Loucy (cell line): ENCODE results near the gene NUP188.
A peak's percentile ranks its signal among the peaks of the same experiment; 100 is the strongest.

ENCODE experiments used
- H2AFZ ChIP-seq: fragments of 200-600 bp; sonication (generic); 2 replicates; pipeline ENCODE4 v1.6.0; 2016; ENCODE audit warnings: antibody characterized with exemption, mild to moderate bottlenecking, low read length, moderate library complexity
- H3F3A ChIP-seq: fragments of 200-600 bp; 2 replicates; pipeline ENCODE4 v1.6.0; 2016; ENCODE audit warnings: antibody characterized with exemption, low read depth, mild to moderate bottlenecking
- H3K27me3 ChIP-seq: fragments of 200-600 bp; sonication (generic); 2 replicates; pipeline ENCODE4 v1.6.1; 2014; ENCODE audit warnings: low read length, mild to moderate bottlenecking; ENCODE audit not compliant: insufficient read depth, poor library complexity, severe bottlenecking
- H3K36me3 ChIP-seq: fragments of 200-600 bp; sonication (generic); 2 replicates; pipeline ENCODE4 v1.6.1; 2016; ENCODE audit warnings: low read length; ENCODE audit not compliant: insufficient read depth
- H3K4me1 ChIP-seq: fragments of 200-600 bp; sonication (generic); 2 replicates; pipeline ENCODE4 v1.5.1; 2014; ENCODE audit warnings: low read length, mild to moderate bottlenecking; ENCODE audit not compliant: insufficient read depth, poor library complexity, severe bottlenecking
- H3K4me2 ChIP-seq: fragments of 200-600 bp; sonication (generic); 2 replicates; pipeline ENCODE4 v1.6.0; 2014; ENCODE audit warnings: antibody characterized with exemption, low read length, low read depth, mild to moderate bottlenecking; ENCODE audit not compliant: poor library complexity, severe bottlenecking
- H3K4me3 ChIP-seq: fragments of 200-600 bp; sonication (generic); 2 replicates; pipeline ENCODE4 v1.5.1; 2014; ENCODE audit warnings: low read length, mild to moderate bottlenecking, mixed read lengths; ENCODE audit not compliant: poor library complexity, severe bottlenecking
- H3K79me2 ChIP-seq: fragments of 200-600 bp; sonication (generic); 2 replicates; pipeline ENCODE4 v1.6.1; 2014; ENCODE audit warnings: low read length; ENCODE audit not compliant: insufficient read depth
- H3K9ac ChIP-seq: fragments of 200-600 bp; sonication (generic); 2 replicates; pipeline ENCODE4 v1.6.0; 2014; ENCODE audit warnings: mild to moderate bottlenecking, low read depth, low read length, moderate library complexity; ENCODE audit not compliant: poor library complexity, severe bottlenecking
- H3K9me2 ChIP-seq: fragments of 200-600 bp; sonication (generic); replicated peaks from 2 replicates; pipeline ENCODE4 v1.6.1; 2016; ENCODE audit warnings: low read depth, low read length, mixed read lengths
- H3K9me3 ChIP-seq: fragments of 200-600 bp; sonication (generic); 2 replicates; pipeline ENCODE4 v1.6.1; 2014; ENCODE audit warnings: mild to moderate bottlenecking, antibody characterized with exemption, low read length, low read depth; ENCODE audit not compliant: insufficient read depth
- H4K20me1 ChIP-seq: fragments of 200-600 bp; sonication (generic); 2 replicates; pipeline ENCODE4 v1.6.0; 2014; ENCODE audit warnings: antibody characterized with exemption, low read length, mild to moderate bottlenecking; ENCODE audit not compliant: insufficient read depth, poor library complexity, severe bottlenecking
- EZH2phosphoT487 ChIP-seq: fragments of 200-600 bp; IDR thresholded peaks from 2 replicates; pipeline ENCODE4 v1.6.1; 2018; ENCODE audit warnings: antibody characterized with exemption, mild to moderate bottlenecking, moderate library complexity, borderline replicate concordance
- TF ChIP-seq, protein P1 (sequence below): fragments of 200-600 bp; sonication (generic); conservative IDR thresholded peaks from 2 replicates; pipeline ENCODE4 v1.5.1; 2014; ENCODE audit warnings: mild to moderate bottlenecking, antibody characterized with exemption, low read length

NUP188 gene

DNA sequence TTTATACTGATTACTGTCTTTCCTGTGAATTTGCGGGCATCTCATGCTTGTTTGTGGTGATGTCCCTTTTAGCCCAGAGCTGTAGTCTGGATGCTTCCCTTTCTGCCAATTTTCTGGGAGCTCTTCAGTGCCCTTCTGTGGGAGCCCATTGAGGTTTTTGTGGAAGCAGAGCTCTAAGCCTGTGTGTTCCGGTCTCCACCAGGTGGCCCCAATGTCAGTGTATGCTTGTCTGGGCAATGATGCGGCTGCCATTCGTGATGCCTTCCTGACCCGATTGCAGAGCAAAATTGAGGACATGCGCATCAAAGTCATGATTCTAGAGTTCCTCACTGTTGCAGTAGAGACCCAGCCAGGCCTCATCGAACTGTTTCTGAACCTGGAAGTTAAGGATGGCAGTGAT lies 45.5 kb downstream of the NUP188 start:
- H3K27me3 ChIP-seq, result no peaks in the 10 kb centered on the region
- no peak overlapping the region for H2AFZ ChIP-seq
- no peaks in the 10 kb centered on the region for H3K4me1 ChIP-seq
- peaks cover 54% of the 10 kb centered on the region; the same call in 1 of the 2 replicates for H3K36me3 ChIP-seq
- H3K9me3 ChIP-seq, result no peaks in the 10 kb centered on the region
- no peaks in the 10 kb centered on the region for H3K79me2 ChIP-seq
- H3K4me3 ChIP-seq, result no peak overlapping the region
- H3F3A ChIP-seq, result no peaks in the 10 kb centered on the region
- TF ChIP-seq EZH2phosphoT487, result no peak
- TF ChIP-seq, protein P1, sequence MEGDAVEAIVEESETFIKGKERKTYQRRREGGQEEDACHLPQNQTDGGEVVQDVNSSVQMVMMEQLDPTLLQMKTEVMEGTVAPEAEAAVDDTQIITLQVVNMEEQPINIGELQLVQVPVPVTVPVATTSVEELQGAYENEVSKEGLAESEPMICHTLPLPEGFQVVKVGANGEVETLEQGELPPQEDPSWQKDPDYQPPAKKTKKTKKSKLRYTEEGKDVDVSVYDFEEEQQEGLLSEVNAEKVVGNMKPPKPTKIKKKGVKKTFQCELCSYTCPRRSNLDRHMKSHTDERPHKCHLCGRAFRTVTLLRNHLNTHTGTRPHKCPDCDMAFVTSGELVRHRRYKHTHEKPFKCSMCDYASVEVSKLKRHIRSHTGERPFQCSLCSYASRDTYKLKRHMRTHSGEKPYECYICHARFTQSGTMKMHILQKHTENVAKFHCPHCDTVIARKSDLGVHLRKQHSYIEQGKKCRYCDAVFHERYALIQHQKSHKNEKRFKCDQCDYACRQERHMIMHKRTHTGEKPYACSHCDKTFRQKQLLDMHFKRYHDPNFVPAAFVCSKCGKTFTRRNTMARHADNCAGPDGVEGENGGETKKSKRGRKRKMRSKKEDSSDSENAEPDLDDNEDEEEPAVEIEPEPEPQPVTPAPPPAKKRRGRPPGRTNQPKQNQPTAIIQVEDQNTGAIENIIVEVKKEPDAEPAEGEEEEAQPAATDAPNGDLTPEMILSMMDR, result peak; percentile 24; the same call in 1 of the 2 replicates
- H3K4me2 ChIP-seq, result no peak overlapping the region
- no peak overlapping the region for H3K9ac ChIP-seq
- H3K9me2 ChIP-seq, result no peaks in the 10 kb centered on the region
- no peaks in the 10 kb centered on the region for H4K20me1 ChIP-seq

DNA sequence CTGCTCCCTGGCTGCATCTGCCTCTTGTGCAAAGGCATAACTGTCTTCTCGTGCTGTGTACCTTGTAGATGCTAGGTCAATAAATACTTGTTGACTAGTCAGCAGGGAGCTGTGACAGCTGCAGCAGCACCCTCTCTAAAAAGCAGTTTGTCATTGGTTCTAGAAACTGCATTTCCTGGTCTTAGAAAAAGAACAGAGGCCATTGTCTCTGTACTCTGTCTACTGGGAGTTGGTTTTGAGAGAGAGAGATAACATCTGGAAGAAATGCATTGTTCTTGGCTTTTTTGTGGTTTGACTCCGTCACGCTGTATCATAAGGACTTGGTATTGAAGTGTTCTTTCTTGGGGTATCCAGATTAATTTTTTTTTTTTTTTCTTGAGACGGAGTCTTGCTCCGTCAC lies 48.3 kb downstream of the NUP188 start:
- TF ChIP-seq, protein P1, result no peak
- TF ChIP-seq EZH2phosphoT487, result no peak
- no peaks in the 10 kb centered on the region for H3K9me3 ChIP-seq
- H3F3A ChIP-seq, result no peaks in the 10 kb centered on the region
- H3K4me1 ChIP-seq, result no peaks in the 10 kb centered on the region
- H3K4me2 ChIP-seq, result no peak overlapping the region
- no peak overlapping the region for H3K9ac ChIP-seq
- H3K36me3 ChIP-seq, result peaks cover 58% of the 10 kb centered on the region; the same call in 1 of the 2 replicates
- no peak overlapping the region for H3K4me3 ChIP-seq
- H3K27me3 ChIP-seq, result no peaks in the 10 kb centered on the region
- no peaks in the 10 kb centered on the region for H4K20me1 ChIP-seq
- H2AFZ ChIP-seq, result no peak overlapping the region
- H3K9me2 ChIP-seq, result no peaks in the 10 kb centered on the region
- no peaks in the 10 kb centered on the region for H3K79me2 ChIP-seq

DNA sequence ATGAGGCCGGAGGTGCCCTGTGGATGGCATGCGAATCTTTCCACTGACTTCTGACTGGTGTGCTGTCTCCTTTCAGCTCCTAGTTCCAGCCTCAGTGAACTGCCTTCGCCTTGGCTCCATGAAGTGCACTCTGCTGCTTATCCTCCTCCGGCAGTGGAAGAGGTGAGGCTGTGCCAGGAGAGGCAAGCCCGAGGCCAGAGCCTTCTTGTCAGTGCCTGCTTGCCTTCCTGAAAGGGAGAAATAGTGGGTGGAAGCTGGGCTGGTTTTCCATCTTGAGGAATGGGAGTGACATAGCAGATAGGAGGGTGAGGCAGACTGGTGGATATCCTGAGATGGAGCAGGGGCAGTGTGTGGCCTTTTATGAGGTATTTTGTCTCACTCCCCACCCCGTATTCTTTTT lies 51.0 kb downstream of the NUP188 start:
- Histone ChIP-seq H3K9me2 (no peaks in the 10 kb centered on the region), H3K4me1 (no peaks in the 10 kb centered on the region), H3K4me3 (no peak overlapping the region), H3K27me3 (no peaks in the 10 kb centered on the region), H3K36me3 (peaks cover 73% of the 10 kb centered on the region; the same call in 1 of the 2 replicates), H2AFZ (no peak overlapping the region), H4K20me1 (no peaks in the 10 kb centered on the region), H3F3A (no peaks in the 10 kb centered on the region), H3K9ac (no peak overlapping the region), H3K9me3 (no peaks in the 10 kb centered on the region), H3K4me2 (no peak overlapping the region), H3K79me2 (no peaks in the 10 kb centered on the region)
- TF ChIP-seq, protein P1, result no peak
- no peak for TF ChIP-seq EZH2phosphoT487
